Heart right ventricle (tissue), 16 donors: ENCODE data around the gene ATG16L2. TPM values are rescaled to one million over a fixed set of nuclear protein-coding genes. Genes with fewer than 3 reads are reported as not detected.

Experiments used
- ATAC-seq, 8 donors: fragments of 200-7000 bp; cut with Tn5 transposase; one replicate each; pipeline ENCODE4 v1.9.1; 2020; ENCODE audit warnings: mild to moderate bottlenecking in 8 of 8, moderate library complexity in 8 of 8, moderate number of reproducible peaks in 1 of 8
- DNase-seq, 2 donors: peaks; one replicate each; pipeline ENCODE4 v3.0.0-alpha.2; 2020
- H3K27ac ChIP-seq, 10 donors: fragments of 200-600 bp; sonication (generic) in 2 of 10; one replicate each; pipeline versions ENCODE4 v1.5.0 to v1.8.0; 2020 to 2022; ENCODE audit warnings: mild to moderate bottlenecking in 3 of 10
- H3K27me3 ChIP-seq, 7 donors: fragments of 200-600 bp; one replicate each; pipeline ENCODE4 v1.8.0; 2021 to 2022; ENCODE audit warnings: mild to moderate bottlenecking in 2 of 7
- H3K36me3 ChIP-seq, 9 donors: fragments of 200-600 bp; sonication (generic) in 1 of 9; one replicate each; pipeline versions ENCODE4 v1.5.0 to v1.8.0; 2020 to 2022; ENCODE audit warnings: mild to moderate bottlenecking in 2 of 9
- H3K4me1 ChIP-seq, 9 donors: fragments of 200-600 bp; sonication (generic) in 1 of 9; one replicate each; pipeline versions ENCODE4 v1.5.0 to v1.8.0; 2020 to 2022; ENCODE audit warnings: mild to moderate bottlenecking in 4 of 9
- H3K4me3 ChIP-seq, 10 donors: fragments of 200-600 bp; sonication (generic) in 2 of 10; one replicate each; pipeline versions ENCODE4 v1.5.0 to v1.8.0; 2020 to 2022; ENCODE audit warnings: mild to moderate bottlenecking in 7 of 10, moderate library complexity in 2 of 10
- H3K9me3 ChIP-seq, 11 donors: fragments of 200-600 bp in 10 of 11; sonication (generic) in 2 of 11; one replicate each; pipeline versions ENCODE4 v1.5.0 to v1.8.0; 2013 to 2022; ENCODE audit warnings: mild to moderate bottlenecking in 2 of 11, control low read depth in 1 of 11, moderate library complexity in 1 of 11
- WGBS, 2 donors: extraction: QIAGEN DNeasy Blood & Tissue Kit; methylation state at CpG; one replicate each; pipeline ENCODE4 v1.1.7; 2013; ENCODE audit warnings: inconsistent platforms in 1 of 2; 5-methylcytosine and 5-hydroxymethylcytosine counted together
- intact Hi-C, 10 donors: fragments of 100-400 bp; cut with DNase I; formaldehyde crosslinking; loops; one replicate each; pipeline versions ENCODE4 v1.11.1 to v1.14.2; 2022
- polyA plus RNA-seq, 2 donors: library from polyadenylated mRNA; stranded (reverse); fragments of 200-250 nt; gene quantifications; one replicate each; pipeline ENCODE4 v1.2.3, GENCODE V29; 2013
- total RNA-seq, 10 donors: library from RNA; stranded (reverse); fragmentation: NEBNext Ultra II Directional in 3 of 10; extraction: Animal tissue kit (Norgen Biotek cat#: 25700) in 3 of 10; gene quantifications; one replicate each; pipeline versions ENCODE4 v1.2.1 to v1.2.4, GENCODE V29; 2021 to 2023
- TF ChIP-seq, protein P1 (sequence below), 9 donors: fragments of 200-600 bp; sonication (generic) in 2 of 9; IDR thresholded peaks; one replicate each; pipeline versions ENCODE4 v1.5.0 to v1.8.0; 2021 to 2022; ENCODE audit warnings: antibody characterized with exemption in 9 of 9, mild to moderate bottlenecking in 5 of 9, moderate library complexity in 1 of 9
- donor health status: Arrhythmogenic right ventricular cardiomyopathy.
- donor health status: ischemic (EF 13 %, LVEDD 7.1; RV severe dilation, severe dysfunction).
- donor health status: healthy with polysubstance abuse.
- donor health status: DM: no; HTN: yes; CAD: no.
- donor health status: DM: no; HTN: no; CAD: no.
- donor health status: ischemic (EF 25% LVEDD 6.9; RV normal size, moderate dysfunction).
- donor health status: ischemic (EF 25% LVEDD 5.7; RV mildly dilated, moderate dysfunction).
- donor health status: healthy.
- donor health status: DM: yes; HTN: yes; CAD: no.
- donor health status: Ischemic cardiomyopathy.
- donor health status: ischemic (EF 35%, LVEDD 5.7; RV mildly dilated, moderate dysfunction).
- donor health status: nonischemic (EF 11% LVEDD 7.7; RV severe dilation, severe dysfunction).
- donor health status: DM: yes; HTN: yes; CAD: no.
- donor health status: PGD.
- donor health status: ischemic (EF 29% LVEDD 5.4; RV normal size, mild dysfunction).
- donor health status: nonischemic (EF 23%, LVEDD 6.1; RV moderate dilation, normal function).

ATG16L2 gene
- total and polyA plus RNA-seq, 12 donors = 8.0 to 66.9 (median 12.3) TPM

GRCh38 chr11:72816404-72816990, 2.3 kb downstream of the ATG16L2 start:
- intact Hi-C loops = loop anchor here in 1 of 10 donors (10.0 kb wide), 1 partner anchor 222 kb away; no protein-coding TSS in a partner anchor
- DNase-seq = no peak
- TF ChIP-seq, protein P1, sequence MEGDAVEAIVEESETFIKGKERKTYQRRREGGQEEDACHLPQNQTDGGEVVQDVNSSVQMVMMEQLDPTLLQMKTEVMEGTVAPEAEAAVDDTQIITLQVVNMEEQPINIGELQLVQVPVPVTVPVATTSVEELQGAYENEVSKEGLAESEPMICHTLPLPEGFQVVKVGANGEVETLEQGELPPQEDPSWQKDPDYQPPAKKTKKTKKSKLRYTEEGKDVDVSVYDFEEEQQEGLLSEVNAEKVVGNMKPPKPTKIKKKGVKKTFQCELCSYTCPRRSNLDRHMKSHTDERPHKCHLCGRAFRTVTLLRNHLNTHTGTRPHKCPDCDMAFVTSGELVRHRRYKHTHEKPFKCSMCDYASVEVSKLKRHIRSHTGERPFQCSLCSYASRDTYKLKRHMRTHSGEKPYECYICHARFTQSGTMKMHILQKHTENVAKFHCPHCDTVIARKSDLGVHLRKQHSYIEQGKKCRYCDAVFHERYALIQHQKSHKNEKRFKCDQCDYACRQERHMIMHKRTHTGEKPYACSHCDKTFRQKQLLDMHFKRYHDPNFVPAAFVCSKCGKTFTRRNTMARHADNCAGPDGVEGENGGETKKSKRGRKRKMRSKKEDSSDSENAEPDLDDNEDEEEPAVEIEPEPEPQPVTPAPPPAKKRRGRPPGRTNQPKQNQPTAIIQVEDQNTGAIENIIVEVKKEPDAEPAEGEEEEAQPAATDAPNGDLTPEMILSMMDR (IDR thresholded peaks at IDR 0.05) = no peak
- WGBS, 2 donors = 77 to 86% methylated on average over 7 of the region's 7 CpGs
- no peak for ATAC-seq
- Histone ChIP-seq H3K36me3 (peaks cover 0 to 50% (median 0%) of the 10 kb centered on the region in 9 donors), H3K27ac (peak overlapping the region in 3 of 10 donors; percentile 27 to 99 (median 96)), H3K27me3 (no peaks in the 10 kb centered on the region), H3K4me1 (peaks cover 11 to 52% (median 44%) of the 10 kb centered on the region in 9 donors), H3K9me3 (no peaks in the 10 kb centered on the region), H3K4me3 (peak overlapping the region in 3 of 10 donors; percentile 70 to 98 (median 85))

DNA sequence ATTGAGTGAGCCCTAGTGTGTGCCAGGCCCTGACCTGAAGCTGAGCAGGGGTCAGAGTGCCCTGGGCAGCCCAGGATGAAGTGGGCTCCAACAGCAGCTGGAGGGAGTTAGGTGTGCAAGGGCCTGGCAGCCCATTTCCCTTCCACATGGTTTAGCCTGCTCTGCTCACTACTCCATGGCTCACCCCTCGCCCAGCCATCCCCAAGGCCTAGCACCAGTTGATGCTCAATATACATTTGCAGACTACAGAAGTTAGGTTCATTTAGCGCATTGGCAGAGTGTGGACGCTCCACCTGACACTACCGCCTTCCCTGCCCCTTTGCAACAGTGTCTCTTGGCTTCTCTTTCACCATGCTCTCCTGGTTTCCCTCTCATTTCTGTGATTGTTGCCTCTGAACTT, 3.8 kb downstream of the ATG16L2 start:
- Histone ChIP-seq H3K27ac (no peak overlapping the region), H3K36me3 (peaks cover 0 to 59% (median 0%) of the 10 kb centered on the region in 9 donors), H3K4me3 (no peak overlapping the region), H3K9me3 (no peaks in the 10 kb centered on the region), H3K4me1 (peaks cover 8 to 46% (median 40%) of the 10 kb centered on the region in 9 donors), H3K27me3 (no peaks in the 10 kb centered on the region)
- DNase-seq = no peak
- intact Hi-C loops = loop anchor here in 1 of 10 donors (10.0 kb wide), 1 partner anchor 223 kb away; no protein-coding TSS in a partner anchor
- 97 to 99% methylated on average over 4 of the region's 4 CpGs for WGBS, 2 donors
- no peak for ATAC-seq
- TF ChIP-seq, protein P1 (IDR thresholded peaks at IDR 0.05) = no peak

- no peaks in the 10 kb centered on the region for H3K27me3 ChIP-seq
- H3K27ac ChIP-seq = no peak overlapping the region
- H3K9me3 ChIP-seq = no peaks in the 10 kb centered on the region
- ATAC-seq = no peak
- peaks cover 0 to 69% (median 0%) of the 10 kb centered on the region in 9 donors for H3K36me3 ChIP-seq
- no peak overlapping the region for H3K4me3 ChIP-seq
- TF ChIP-seq, protein P1 (IDR thresholded peaks at IDR 0.05) = no peak
- 82 to 85% methylated on average over 4 of the region's 4 CpGs for WGBS, 2 donors
- intact Hi-C loops = loop anchor here in 1 of 10 donors (10.0 kb wide), 1 partner anchor 224 kb away; no protein-coding TSS in a partner anchor
- no peak for DNase-seq
- H3K4me1 ChIP-seq = peaks cover 8 to 38% (median 32%) of the 10 kb centered on the region in 9 donors
Measured at GRCh38 chr11:72818971-72819370, 4.8 kb downstream of the ATG16L2 start.

DNA sequence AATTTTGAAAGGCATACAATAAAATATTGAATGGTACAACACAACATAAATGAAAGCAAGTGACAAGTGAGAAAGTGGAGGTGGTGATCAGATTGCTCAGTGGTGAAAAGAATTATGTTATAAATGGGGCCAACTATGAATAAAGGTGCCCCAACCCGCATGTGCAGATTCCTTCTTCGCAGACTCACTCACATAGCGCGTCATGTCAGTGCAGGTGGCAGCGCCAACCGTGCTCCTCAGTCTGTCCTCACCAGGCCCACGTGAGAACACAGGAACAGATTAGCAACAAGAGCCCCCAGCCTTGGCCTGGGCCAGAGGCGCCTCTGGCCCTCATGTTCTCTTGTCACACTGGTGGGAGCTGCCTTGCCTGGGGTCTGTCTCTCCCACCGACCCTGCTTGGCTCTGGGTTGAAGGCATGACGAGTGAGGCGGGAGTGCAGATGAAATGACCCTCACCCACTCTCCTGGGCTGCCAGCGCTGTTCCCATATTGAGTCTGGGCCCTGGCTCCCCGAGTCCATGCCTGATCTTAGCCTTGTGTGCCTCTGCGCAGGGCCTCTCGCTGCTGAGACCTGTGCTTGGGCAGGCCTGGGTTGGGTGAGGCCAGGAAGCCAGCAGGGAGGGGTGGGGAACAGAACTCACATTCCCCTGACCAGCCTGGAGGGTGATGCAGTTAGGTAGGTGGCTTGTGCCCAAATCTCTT, 6.4 kb downstream of the ATG16L2 start:
- no peak for DNase-seq

More for the DNA sequence above, 6.4 kb downstream of the ATG16L2 start:
- peaks cover 0 to 85% (median 0%) of the 10 kb centered on the region in 9 donors for H3K36me3 ChIP-seq
- TF ChIP-seq, protein P1 (IDR thresholded peaks at IDR 0.05) = no peak
- no peak overlapping the region for H3K4me3 ChIP-seq
- no peaks in the 10 kb centered on the region for H3K9me3 ChIP-seq
- H3K4me1 ChIP-seq = peaks cover 8 to 30% (median 22%) of the 10 kb centered on the region in 9 donors
- WGBS, 2 donors = 90 to 96% methylated on average over 15 of the region's 15 CpGs
- no peak overlapping the region for H3K27ac ChIP-seq
- H3K27me3 ChIP-seq = no peaks in the 10 kb centered on the region
- ATAC-seq = no peak
- intact Hi-C loops = no loop called here
